GM06990 (cell line): ENCODE data around the gene ZNF821.

Experiments
- DNase-seq: peaks from one replicate; pipeline ENCODE4 v3.0.0-alpha.2; 2011; ENCODE audit not compliant: insufficient read length; ENCODE audit errors: extremely low read depth
- H3K27me3 ChIP-seq: replicated peaks from 2 replicates; pipeline ENCODE4 v1.6.0; 2011; ENCODE audit warnings: low read length; ENCODE audit not compliant: control insufficient read depth, insufficient read depth
- H3K36me3 ChIP-seq: 2 replicates; pipeline ENCODE4 v1.5.1; 2011; ENCODE audit warnings: low read length; ENCODE audit not compliant: control insufficient read depth, insufficient read depth
- H3K4me3 ChIP-seq: replicated peaks from 2 replicates; pipeline ENCODE4 v1.5.1; 2011; ENCODE audit warnings: low read depth, mild to moderate bottlenecking, control low read depth, low read length
- TF ChIP-seq, protein P1 (sequence below): IDR thresholded peaks from 2 replicates; pipeline ENCODE4 v1.5.1; 2011; ENCODE audit warnings: low read length, control low read depth, mild to moderate bottlenecking, inconsistent platforms; ENCODE audit not compliant: insufficient read depth, poor library complexity, severe bottlenecking

ZNF821 gene

DNA sequence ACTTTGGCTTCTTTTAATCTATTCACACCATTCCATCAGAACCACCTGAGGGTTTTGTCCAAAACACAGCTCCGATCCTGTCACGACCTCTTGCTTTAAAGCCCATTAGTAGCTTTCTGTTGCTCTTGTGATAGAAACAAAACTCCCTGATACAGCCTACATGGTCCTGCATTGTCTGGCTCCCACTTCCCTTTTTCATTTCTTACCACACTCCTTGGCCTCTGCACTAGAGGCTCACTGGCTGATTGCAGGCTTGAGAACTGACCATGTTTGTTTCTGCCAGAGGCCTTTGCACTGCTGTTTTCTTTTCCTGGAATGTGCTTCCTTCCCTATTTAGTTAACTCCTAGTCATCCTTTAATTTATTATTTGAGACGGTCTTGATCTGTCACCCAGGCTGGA lies 35.1 kb upstream of the ZNF821 start:
- Histone ChIP-seq H3K27me3 (no peaks in the 10 kb centered on the region), H3K4me3 (no peak overlapping the region), H3K36me3 (peaks cover 26% of the 10 kb centered on the region)
- TF ChIP-seq, protein P1, sequence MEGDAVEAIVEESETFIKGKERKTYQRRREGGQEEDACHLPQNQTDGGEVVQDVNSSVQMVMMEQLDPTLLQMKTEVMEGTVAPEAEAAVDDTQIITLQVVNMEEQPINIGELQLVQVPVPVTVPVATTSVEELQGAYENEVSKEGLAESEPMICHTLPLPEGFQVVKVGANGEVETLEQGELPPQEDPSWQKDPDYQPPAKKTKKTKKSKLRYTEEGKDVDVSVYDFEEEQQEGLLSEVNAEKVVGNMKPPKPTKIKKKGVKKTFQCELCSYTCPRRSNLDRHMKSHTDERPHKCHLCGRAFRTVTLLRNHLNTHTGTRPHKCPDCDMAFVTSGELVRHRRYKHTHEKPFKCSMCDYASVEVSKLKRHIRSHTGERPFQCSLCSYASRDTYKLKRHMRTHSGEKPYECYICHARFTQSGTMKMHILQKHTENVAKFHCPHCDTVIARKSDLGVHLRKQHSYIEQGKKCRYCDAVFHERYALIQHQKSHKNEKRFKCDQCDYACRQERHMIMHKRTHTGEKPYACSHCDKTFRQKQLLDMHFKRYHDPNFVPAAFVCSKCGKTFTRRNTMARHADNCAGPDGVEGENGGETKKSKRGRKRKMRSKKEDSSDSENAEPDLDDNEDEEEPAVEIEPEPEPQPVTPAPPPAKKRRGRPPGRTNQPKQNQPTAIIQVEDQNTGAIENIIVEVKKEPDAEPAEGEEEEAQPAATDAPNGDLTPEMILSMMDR, result no peak
- DNase-seq, result peak; percentile 17

GRCh38 chr16:71917900-71918299 lies 33.9 kb upstream of the ZNF821 start:
- Histone ChIP-seq H3K4me3 (no peak overlapping the region), H3K36me3 (peaks cover 22% of the 10 kb centered on the region), H3K27me3 (no peaks in the 10 kb centered on the region)
- TF ChIP-seq, protein P1, result no peak
- no peak for DNase-seq

GRCh38 chr16:71916397-71916920 lies 32.5 kb upstream of the ZNF821 start:
- no peak overlapping the region for H3K4me3 ChIP-seq
- no peaks in the 10 kb centered on the region for H3K27me3 ChIP-seq
- TF ChIP-seq, protein P1, result no peak
- H3K36me3 ChIP-seq, result peaks cover 16% of the 10 kb centered on the region
- DNase-seq, result no peak

DNA sequence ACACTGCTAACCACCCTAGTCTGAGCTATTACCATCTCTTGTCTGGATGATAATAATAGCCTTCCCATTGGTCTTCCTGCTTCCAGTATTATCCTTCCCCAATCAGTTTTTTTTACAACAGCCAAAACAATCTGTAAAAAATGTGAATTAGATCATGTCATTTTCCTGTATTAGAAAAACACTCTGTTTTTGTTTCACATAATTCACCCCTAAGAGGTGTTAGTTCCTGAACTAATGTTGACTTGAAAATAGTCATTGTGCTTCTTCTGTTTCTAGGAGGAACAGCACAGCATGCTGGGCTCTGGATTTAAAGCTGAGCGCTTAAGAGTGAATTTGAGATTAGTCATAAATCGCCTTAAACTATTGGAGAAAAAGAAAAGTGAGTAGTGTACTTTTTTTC lies 31.4 kb upstream of the ZNF821 start:
- TF ChIP-seq, protein P1, result no peak
- no peak overlapping the region for H3K4me3 ChIP-seq
- no peak for DNase-seq
- peaks cover 8% of the 10 kb centered on the region for H3K36me3 ChIP-seq
- H3K27me3 ChIP-seq, result no peaks in the 10 kb centered on the region

- Histone ChIP-seq H3K27me3 (no peaks in the 10 kb centered on the region), H3K36me3 (peaks cover 8% of the 10 kb centered on the region), H3K4me3 (no peak overlapping the region)
- no peak for DNase-seq
- TF ChIP-seq, protein P1, result no peak
These were observed 30.8 kb upstream of the ZNF821 start for GRCh38 chr16:71914802-71915201.

GRCh38 chr16:71912534-71913275 lies 28.7 kb upstream of the ZNF821 start:
- TF ChIP-seq, protein P1, result no peak
- Histone ChIP-seq H3K36me3 (peaks cover 7% of the 10 kb centered on the region), H3K27me3 (no peaks in the 10 kb centered on the region), H3K4me3 (no peak overlapping the region)
- no peak for DNase-seq
